Measurements from ENCODE around the gene STEEP1.

GRCh38 chrX:119516157-119516702 is 49.0 kb downstream of the STEEP1 start:
- TF ChIP-seq CTCF (IDR thresholded peaks at IDR 0.05) = peak; percentile 26 to 79 (median 66)
- no peak for TF ChIP-seq POLR2A (IDR thresholded peaks at IDR 0.05)
- no peak for TF ChIP-seq EP300 (IDR thresholded peaks at IDR 0.05)
- no peak for TF ChIP-seq POLR2AphosphoS5 (IDR thresholded peaks at IDR 0.05)
